Measurements from ENCODE around the gene NTN1. TPM values are rescaled to one million over a fixed set of nuclear protein-coding genes. Genes with fewer than 3 reads are reported as not detected.
A peak's percentile ranks its signal among the peaks of the same experiment; 100 is the strongest.

The NTN1 gene
- total and polyA plus RNA-seq, 3 experiments from 2014 or later = 0.24 to 0.33 TPM; not detected in 1

GRCh38 chr17:9080983-9081382 is 59.7 kb downstream of the NTN1 start:
- Mint-ChIP-seq H3K27ac (peak overlapping the region in 1 of 8 donors; percentile 40), H3K4me3 (no peak overlapping the region), H3K27me3 (no peaks in the 10 kb centered on the region), H3K9me3 (peaks cover 2 to 4% (median 3%) of the 10 kb centered on the region in 5 donors), H3K36me3 (no peaks in the 10 kb centered on the region), H3K4me1 (peaks cover 20 to 30% (median 24%) of the 10 kb centered on the region in 3 donors)
- Histone ChIP-seq H3K4me1 (ENCODE audit: insufficient read depth, low read length) (peaks cover 10% of the 10 kb centered on the region), H3K27ac (ENCODE audit: low read depth, low read length) (no peak overlapping the region), H3K27me3 (ENCODE audit: insufficient read depth, low read length, poor library complexity, severe bottlenecking) (no peaks in the 10 kb centered on the region), H3K36me3 (ENCODE audit: insufficient read depth, low read length) (no peaks in the 10 kb centered on the region), H3K4me3 (ENCODE audit: low read length) (no peak overlapping the region), H3K9me3 (ENCODE audit: low read length) (peaks cover 7% of the 10 kb centered on the region)
- no peak for DNase-seq
- ChIA-PET POLR2A (no interaction called here), CTCF (no interaction called here)

- Histone ChIP-seq H3K36me3 (ENCODE audit: insufficient read depth, low read length) (no peaks in the 10 kb centered on the region), H3K4me1 (ENCODE audit: insufficient read depth, low read length) (no peaks in the 10 kb centered on the region), H3K27ac (ENCODE audit: low read depth, low read length) (no peak overlapping the region), H3K27me3 (ENCODE audit: insufficient read depth, low read length, poor library complexity, severe bottlenecking) (no peaks in the 10 kb centered on the region), H3K9me3 (ENCODE audit: low read length) (no peaks in the 10 kb centered on the region), H3K4me3 (ENCODE audit: low read length) (no peak overlapping the region)
- no peak overlapping the region for H3K4me3 Mint-ChIP-seq
- H3K27me3 Mint-ChIP-seq = peaks cover 3 to 10% of the 10 kb centered on the region in 2 donors
- no peak overlapping the region for H3K27ac Mint-ChIP-seq
- no peaks in the 10 kb centered on the region for H3K4me1 Mint-ChIP-seq
- no peak for DNase-seq
- H3K9me3 Mint-ChIP-seq = no peaks in the 10 kb centered on the region
- ChIA-PET POLR2A (no interaction called here), CTCF (no interaction called here)
- H3K36me3 Mint-ChIP-seq = no peaks in the 10 kb centered on the region
Measured at GRCh38 chr17:9086577-9086976, 65.3 kb downstream of the NTN1 start.

GRCh38 chr17:9087921-9088320 is 66.6 kb downstream of the NTN1 start:
- Histone ChIP-seq H3K4me3 (ENCODE audit: low read length) (no peak overlapping the region), H3K9me3 (ENCODE audit: low read length) (no peaks in the 10 kb centered on the region), H3K4me1 (ENCODE audit: insufficient read depth, low read length) (no peaks in the 10 kb centered on the region), H3K36me3 (ENCODE audit: insufficient read depth, low read length) (no peaks in the 10 kb centered on the region), H3K27ac (ENCODE audit: low read depth, low read length) (no peak overlapping the region), H3K27me3 (ENCODE audit: insufficient read depth, low read length, poor library complexity, severe bottlenecking) (no peaks in the 10 kb centered on the region)
- no peaks in the 10 kb centered on the region for H3K4me1 Mint-ChIP-seq
- peak in 1 of 5 donors; percentile 39 for DNase-seq
- CTCF ChIA-PET = no interaction called here
- no peaks in the 10 kb centered on the region for H3K36me3 Mint-ChIP-seq
- no peak overlapping the region for H3K4me3 Mint-ChIP-seq
- POLR2A ChIA-PET = no interaction called here
- no peak overlapping the region for H3K27ac Mint-ChIP-seq
- no peaks in the 10 kb centered on the region for H3K9me3 Mint-ChIP-seq
- H3K27me3 Mint-ChIP-seq = peaks cover 5 to 10% of the 10 kb centered on the region in 2 donors

GRCh38 chr17:9090641-9091096 is 69.4 kb downstream of the NTN1 start:
- Histone ChIP-seq H3K4me1 (ENCODE audit: insufficient read depth, low read length) (no peaks in the 10 kb centered on the region), H3K27me3 (ENCODE audit: insufficient read depth, low read length, poor library complexity, severe bottlenecking) (no peaks in the 10 kb centered on the region), H3K27ac (ENCODE audit: low read depth, low read length) (no peak overlapping the region), H3K9me3 (ENCODE audit: low read length) (no peaks in the 10 kb centered on the region), H3K36me3 (ENCODE audit: insufficient read depth, low read length) (no peaks in the 10 kb centered on the region), H3K4me3 (ENCODE audit: low read length) (no peak overlapping the region)
- DNase-seq = peak in 1 of 5 donors; percentile 27
- H3K4me1 Mint-ChIP-seq = no peaks in the 10 kb centered on the region
- H3K27me3 Mint-ChIP-seq = peaks cover 6 to 13% of the 10 kb centered on the region in 2 donors
- ChIA-PET CTCF (interaction anchor here (0.7 kb wide), 1 partner anchor 33 kb away, joined by 3 read pairs; no protein-coding TSS in a partner anchor), POLR2A (no interaction called here)
- H3K36me3 Mint-ChIP-seq = no peaks in the 10 kb centered on the region
- H3K27ac Mint-ChIP-seq = no peak overlapping the region
- no peak overlapping the region for H3K4me3 Mint-ChIP-seq
- H3K9me3 Mint-ChIP-seq = no peaks in the 10 kb centered on the region

GRCh38 chr17:9094193-9094592 is 72.9 kb downstream of the NTN1 start:
- no peak overlapping the region for H3K4me3 Mint-ChIP-seq
- peaks cover 10 to 29% of the 10 kb centered on the region in 2 donors for H3K27me3 Mint-ChIP-seq
- Histone ChIP-seq H3K27ac (ENCODE audit: low read depth, low read length) (no peak overlapping the region), H3K36me3 (ENCODE audit: insufficient read depth, low read length) (no peaks in the 10 kb centered on the region), H3K4me3 (ENCODE audit: low read length) (no peak overlapping the region), H3K9me3 (ENCODE audit: low read length) (no peaks in the 10 kb centered on the region), H3K4me1 (ENCODE audit: insufficient read depth, low read length) (no peaks in the 10 kb centered on the region), H3K27me3 (ENCODE audit: insufficient read depth, low read length, poor library complexity, severe bottlenecking) (no peaks in the 10 kb centered on the region)
- no peak for DNase-seq
- H3K27ac Mint-ChIP-seq = no peak overlapping the region
- ChIA-PET POLR2A (no interaction called here), CTCF (interaction anchor here (0.7 kb wide), 1 partner anchor 1190 kb away, joined by 3 read pairs; no protein-coding TSS in a partner anchor)
- H3K36me3 Mint-ChIP-seq = no peaks in the 10 kb centered on the region
- H3K9me3 Mint-ChIP-seq = no peaks in the 10 kb centered on the region
- no peaks in the 10 kb centered on the region for H3K4me1 Mint-ChIP-seq

GRCh38 chr17:9095390-9095789 is 74.1 kb downstream of the NTN1 start:
- no peaks in the 10 kb centered on the region for H3K36me3 ChIP-seq (ENCODE audit: insufficient read depth, low read length)
- ChIA-PET CTCF (no interaction called here), POLR2A (no interaction called here)
- H3K9me3 ChIP-seq (ENCODE audit: low read length) = no peaks in the 10 kb centered on the region
- no peak overlapping the region for H3K27ac Mint-ChIP-seq
- H3K4me1 Mint-ChIP-seq = no peaks in the 10 kb centered on the region
- H3K4me3 Mint-ChIP-seq = no peak overlapping the region
- H3K27ac ChIP-seq (ENCODE audit: low read depth, low read length) = no peak overlapping the region
- no peak for DNase-seq
- H3K9me3 Mint-ChIP-seq = no peaks in the 10 kb centered on the region
- H3K27me3 ChIP-seq (ENCODE audit: insufficient read depth, low read length, poor library complexity, severe bottlenecking) = no peaks in the 10 kb centered on the region
- H3K36me3 Mint-ChIP-seq = no peaks in the 10 kb centered on the region
- H3K4me1 ChIP-seq (ENCODE audit: insufficient read depth, low read length) = no peaks in the 10 kb centered on the region
- H3K4me3 ChIP-seq (ENCODE audit: low read length) = no peak overlapping the region
- peaks cover 9 to 32% of the 10 kb centered on the region in 2 donors for H3K27me3 Mint-ChIP-seq

- H3K4me3 Mint-ChIP-seq = no peak overlapping the region
Measured at GRCh38 chr17:9098242-9098825, 77.0 kb downstream of the NTN1 start.

GRCh38 chr17:9101356-9101755 is 80.0 kb downstream of the NTN1 start:
- Mint-ChIP-seq H3K27me3 (peaks cover 16 to 61% of the 10 kb centered on the region in 2 donors), H3K27ac (no peak overlapping the region), H3K4me1 (no peaks in the 10 kb centered on the region), H3K9me3 (peaks cover 0 to 4% (median 0%) of the 10 kb centered on the region in 5 donors), H3K36me3 (peaks cover 0 to 2% (median 0%) of the 10 kb centered on the region in 3 donors), H3K4me3 (no peak overlapping the region)
- Histone ChIP-seq H3K27me3 (ENCODE audit: insufficient read depth, low read length, poor library complexity, severe bottlenecking) (no peaks in the 10 kb centered on the region), H3K27ac (ENCODE audit: low read depth, low read length) (no peak overlapping the region), H3K4me1 (ENCODE audit: insufficient read depth, low read length) (no peaks in the 10 kb centered on the region), H3K36me3 (ENCODE audit: insufficient read depth, low read length) (no peaks in the 10 kb centered on the region), H3K4me3 (ENCODE audit: low read length) (no peak overlapping the region), H3K9me3 (ENCODE audit: low read length) (no peaks in the 10 kb centered on the region)
- no peak for DNase-seq
- CTCF ChIA-PET = no interaction called here
- POLR2A ChIA-PET = no interaction called here

More at GRCh38 chr17:9098242-9098825, 77.0 kb downstream of the NTN1 start:
- H3K4me1 ChIP-seq (ENCODE audit: insufficient read depth, low read length) = no peaks in the 10 kb centered on the region
- POLR2A ChIA-PET = no interaction called here
- H3K27ac ChIP-seq (ENCODE audit: low read depth, low read length) = no peak overlapping the region
- no peak overlapping the region for H3K27ac Mint-ChIP-seq
- peaks cover 0 to 4% (median 0%) of the 10 kb centered on the region in 5 donors for H3K9me3 Mint-ChIP-seq
- no peaks in the 10 kb centered on the region for H3K9me3 ChIP-seq (ENCODE audit: low read length)
- no peak for DNase-seq
- H3K36me3 Mint-ChIP-seq = peaks cover 0 to 2% (median 0%) of the 10 kb centered on the region in 3 donors
- H3K4me1 Mint-ChIP-seq = no peaks in the 10 kb centered on the region
- CTCF ChIA-PET = no interaction called here
- no peaks in the 10 kb centered on the region for H3K27me3 ChIP-seq (ENCODE audit: insufficient read depth, low read length, poor library complexity, severe bottlenecking)
- no peak overlapping the region for H3K4me3 ChIP-seq (ENCODE audit: low read length)
- H3K27me3 Mint-ChIP-seq = peaks cover 7 to 56% of the 10 kb centered on the region in 2 donors
- no peaks in the 10 kb centered on the region for H3K36me3 ChIP-seq (ENCODE audit: insufficient read depth, low read length)
